ENCODE results near the gene KHNYN.
"Not testable (repeated sequence)": the region's sequence is repeated elsewhere in the genome, so short reads cannot be mapped to it uniquely, and the experiment has no call there.

Gene KHNYN

GRCh38 chr14:24384169-24384568 lies 45.6 kb upstream of the KHNYN start:
- Histone ChIP-seq H3K36me3 (ENCODE audit: low read length) (no peaks in the 10 kb centered on the region), H2AFZ (ENCODE audit: low read depth, low read length, severe bottlenecking) (no peak overlapping the region), H3K4me3 (ENCODE audit: insufficient read depth, low read length, poor library complexity, severe bottlenecking) (no peak overlapping the region), H3K9me3 (ENCODE audit: insufficient read depth, low read length) (no peaks in the 10 kb centered on the region), H3K27ac (ENCODE audit: low read depth, low read length) (no peak overlapping the region), H3K79me2 (ENCODE audit: insufficient read depth, low read length) (no peaks in the 10 kb centered on the region), H3K9me2 (replicated peaks; ENCODE audit: insufficient read depth, low read length) (no peaks in the 10 kb centered on the region), H3K27me3 (ENCODE audit: low read length) (no peaks in the 10 kb centered on the region), H3K4me2 (ENCODE audit: low read depth, low read length, poor library complexity, severe bottlenecking) (no peak overlapping the region), H3K9ac (ENCODE audit: low read length) (no peak overlapping the region), H4K20me1 (ENCODE audit: low read depth, low read length) (no peaks in the 10 kb centered on the region), H3F3A (ENCODE audit: insufficient read depth) (no peaks in the 10 kb centered on the region)
- TF ChIP-seq EZH2phosphoT487 (conservative IDR thresholded peaks at IDR 0.05; ENCODE audit: low read length) (no peak), CTCF (IDR thresholded peaks at IDR 0.05; ENCODE audit: insufficient read depth, low read length, poor library complexity, severe bottlenecking) (no peak)

GRCh38 chr14:24385524-24385923 lies 44.2 kb upstream of the KHNYN start:
- no peaks in the 10 kb centered on the region for H3K79me2 ChIP-seq (ENCODE audit: insufficient read depth, low read length)
- H2AFZ ChIP-seq (ENCODE audit: low read depth, low read length, severe bottlenecking), result no peak overlapping the region
- H3K9me2 ChIP-seq (replicated peaks; ENCODE audit: insufficient read depth, low read length), result no peaks in the 10 kb centered on the region
- no peak overlapping the region for H3K27ac ChIP-seq (ENCODE audit: low read depth, low read length)
- H3K4me2 ChIP-seq (ENCODE audit: low read depth, low read length, poor library complexity, severe bottlenecking), result no peak overlapping the region
- no peak for TF ChIP-seq CTCF (IDR thresholded peaks at IDR 0.05; ENCODE audit: insufficient read depth, low read length, poor library complexity, severe bottlenecking)
- TF ChIP-seq EZH2phosphoT487 (conservative IDR thresholded peaks at IDR 0.05; ENCODE audit: low read length), result no peak
- no peaks in the 10 kb centered on the region for H3F3A ChIP-seq (ENCODE audit: insufficient read depth)
- H3K4me3 ChIP-seq (ENCODE audit: insufficient read depth, low read length, poor library complexity, severe bottlenecking), result no peak overlapping the region
- H3K9ac ChIP-seq (ENCODE audit: low read length), result no peak overlapping the region
- no peaks in the 10 kb centered on the region for H4K20me1 ChIP-seq (ENCODE audit: low read depth, low read length)
- no peaks in the 10 kb centered on the region for H3K27me3 ChIP-seq (ENCODE audit: low read length)
- H3K9me3 ChIP-seq (ENCODE audit: insufficient read depth, low read length), result no peaks in the 10 kb centered on the region
- H3K36me3 ChIP-seq (ENCODE audit: low read length), result no peaks in the 10 kb centered on the region

GRCh38 chr14:24387009-24387345 lies 42.8 kb upstream of the KHNYN start:
- H2AFZ ChIP-seq (ENCODE audit: low read depth, low read length, severe bottlenecking), result no peak overlapping the region
- H3K9ac ChIP-seq (ENCODE audit: low read length), result no peak overlapping the region
- no peaks in the 10 kb centered on the region for H3K27me3 ChIP-seq (ENCODE audit: low read length)

GRCh38 chr14:24387579-24387978 lies 42.2 kb upstream of the KHNYN start:
- H3F3A ChIP-seq (ENCODE audit: insufficient read depth); H3K27ac ChIP-seq (ENCODE audit: low read depth, low read length); H3K36me3 ChIP-seq (ENCODE audit: low read length); H3K9ac ChIP-seq (ENCODE audit: low read length); H3K79me2 ChIP-seq (ENCODE audit: insufficient read depth, low read length); H3K4me2 ChIP-seq (ENCODE audit: low read depth, low read length, poor library complexity, severe bottlenecking); H3K9me2 ChIP-seq (replicated peaks; ENCODE audit: insufficient read depth, low read length); H2AFZ ChIP-seq (ENCODE audit: low read depth, low read length, severe bottlenecking); H3K4me3 ChIP-seq (ENCODE audit: insufficient read depth, low read length, poor library complexity, severe bottlenecking); H4K20me1 ChIP-seq (ENCODE audit: low read depth, low read length); H3K9me3 ChIP-seq (ENCODE audit: insufficient read depth, low read length); H3K27me3 ChIP-seq (ENCODE audit: low read length): not testable (repeated sequence)

More at GRCh38 chr14:24387009-24387345, 42.8 kb upstream of the KHNYN start:
- TF ChIP-seq EZH2phosphoT487 (conservative IDR thresholded peaks at IDR 0.05; ENCODE audit: low read length) (no peak), CTCF (IDR thresholded peaks at IDR 0.05; ENCODE audit: insufficient read depth, low read length, poor library complexity, severe bottlenecking) (no peak)
- Histone ChIP-seq H3K4me2 (ENCODE audit: low read depth, low read length, poor library complexity, severe bottlenecking) (no peak overlapping the region), H3K4me3 (ENCODE audit: insufficient read depth, low read length, poor library complexity, severe bottlenecking) (no peak overlapping the region), H3K79me2 (ENCODE audit: insufficient read depth, low read length) (no peaks in the 10 kb centered on the region), H3K36me3 (ENCODE audit: low read length) (no peaks in the 10 kb centered on the region), H3K27ac (ENCODE audit: low read depth, low read length) (no peak overlapping the region), H3K9me3 (ENCODE audit: insufficient read depth, low read length) (no peaks in the 10 kb centered on the region), H4K20me1 (ENCODE audit: low read depth, low read length) (no peaks in the 10 kb centered on the region), H3F3A (ENCODE audit: insufficient read depth) (no peaks in the 10 kb centered on the region), H3K9me2 (replicated peaks; ENCODE audit: insufficient read depth, low read length) (no peaks in the 10 kb centered on the region)
